ENCODE results near the gene WSB2.
"Not testable (repeated sequence)": the region's sequence is repeated elsewhere in the genome, so short reads cannot be mapped to it uniquely, and the experiment has no call there.

The WSB2 gene

GRCh38 chr12:118089782-118090181, 28.8 kb upstream of the WSB2 start:
- Histone ChIP-seq H3K4me3 (ENCODE audit: low read length) (no peak overlapping the region), H4K20me1 (ENCODE audit: control insufficient read depth, insufficient read depth, low read depth, low read length) (no peaks in the 10 kb centered on the region), H3K79me2 (ENCODE audit: control insufficient read depth, low read length) (no peaks in the 10 kb centered on the region), H3K9me2 (replicated peaks; ENCODE audit: control insufficient read depth, low read length) (no peaks in the 10 kb centered on the region), H3F3A (ENCODE audit: control insufficient read depth, insufficient read depth) (no peaks in the 10 kb centered on the region), H3K9me3 (ENCODE audit: control insufficient read depth, insufficient read depth, low read length) (no peaks in the 10 kb centered on the region), H3K36me3 (ENCODE audit: control insufficient read depth, low read length) (no peaks in the 10 kb centered on the region), H3K27me3 (ENCODE audit: control insufficient read depth, low read length) (peaks cover 11% of the 10 kb centered on the region), H3K27ac (ENCODE audit: low read depth, low read length) (no peak overlapping the region), H3K4me2 (ENCODE audit: low read length) (no peak overlapping the region), H3K4me1 (ENCODE audit: control insufficient read depth, low read length) (no peaks in the 10 kb centered on the region)
- no peak for TF ChIP-seq EZH2phosphoT487 (IDR thresholded peaks at IDR 0.05; ENCODE audit: borderline replicate concordance, low read length)
- TF ChIP-seq CTCF (IDR thresholded peaks at IDR 0.05; ENCODE audit: low read depth, low read length, poor library complexity, severe bottlenecking): no peak

GRCh38 chr12:118082161-118082560, 21.2 kb upstream of the WSB2 start:
- Histone ChIP-seq H3K9me2 (replicated peaks; ENCODE audit: control insufficient read depth, low read length) (no peaks in the 10 kb centered on the region), H3F3A (ENCODE audit: control insufficient read depth, insufficient read depth) (no peaks in the 10 kb centered on the region), H3K4me3 (ENCODE audit: low read length) (no peak overlapping the region), H3K4me2 (ENCODE audit: low read length) (no peak overlapping the region), H3K27ac (ENCODE audit: low read depth, low read length) (no peak overlapping the region), H3K4me1 (ENCODE audit: control insufficient read depth, low read length) (no peaks in the 10 kb centered on the region), H3K9me3 (ENCODE audit: control insufficient read depth, insufficient read depth, low read length) (no peaks in the 10 kb centered on the region), H3K36me3 (ENCODE audit: control insufficient read depth, low read length) (no peaks in the 10 kb centered on the region), H3K79me2 (ENCODE audit: control insufficient read depth, low read length) (no peaks in the 10 kb centered on the region), H4K20me1 (ENCODE audit: control insufficient read depth, insufficient read depth, low read depth, low read length) (no peaks in the 10 kb centered on the region), H3K27me3 (ENCODE audit: control insufficient read depth, low read length) (no peaks in the 10 kb centered on the region)
- no peak for TF ChIP-seq CTCF (IDR thresholded peaks at IDR 0.05; ENCODE audit: low read depth, low read length, poor library complexity, severe bottlenecking)
- TF ChIP-seq EZH2phosphoT487 (IDR thresholded peaks at IDR 0.05; ENCODE audit: borderline replicate concordance, low read length): no peak

- not testable (repeated sequence) for H3K9me3 ChIP-seq (ENCODE audit: control insufficient read depth, insufficient read depth, low read length); H3K4me1 ChIP-seq (ENCODE audit: control insufficient read depth, low read length); H3K4me3 ChIP-seq (ENCODE audit: low read length); H3K36me3 ChIP-seq (ENCODE audit: control insufficient read depth, low read length); H3F3A ChIP-seq (ENCODE audit: control insufficient read depth, insufficient read depth); H3K4me2 ChIP-seq (ENCODE audit: low read length); H3K9me2 ChIP-seq (replicated peaks; ENCODE audit: control insufficient read depth, low read length); H3K79me2 ChIP-seq (ENCODE audit: control insufficient read depth, low read length); H3K27me3 ChIP-seq (ENCODE audit: control insufficient read depth, low read length); H4K20me1 ChIP-seq (ENCODE audit: control insufficient read depth, insufficient read depth, low read depth, low read length); H3K27ac ChIP-seq (ENCODE audit: low read depth, low read length)
These were observed 20.5 kb upstream of the WSB2 start for GRCh38 chr12:118081521-118081920.

- H3K4me3 ChIP-seq (ENCODE audit: low read length): no peak overlapping the region
- H3K4me2 ChIP-seq (ENCODE audit: low read length): no peak overlapping the region
- no peaks in the 10 kb centered on the region for H3K36me3 ChIP-seq (ENCODE audit: control insufficient read depth, low read length)
- H4K20me1 ChIP-seq (ENCODE audit: control insufficient read depth, insufficient read depth, low read depth, low read length): no peaks in the 10 kb centered on the region
- H3F3A ChIP-seq (ENCODE audit: control insufficient read depth, insufficient read depth): no peaks in the 10 kb centered on the region
- H3K9me3 ChIP-seq (ENCODE audit: control insufficient read depth, insufficient read depth, low read length): no peaks in the 10 kb centered on the region
- no peaks in the 10 kb centered on the region for H3K79me2 ChIP-seq (ENCODE audit: control insufficient read depth, low read length)
- peaks cover 8% of the 10 kb centered on the region for H3K27me3 ChIP-seq (ENCODE audit: control insufficient read depth, low read length)
- no peak overlapping the region for H3K27ac ChIP-seq (ENCODE audit: low read depth, low read length)
- TF ChIP-seq EZH2phosphoT487 (IDR thresholded peaks at IDR 0.05; ENCODE audit: borderline replicate concordance, low read length): no peak
- TF ChIP-seq CTCF (IDR thresholded peaks at IDR 0.05; ENCODE audit: low read depth, low read length, poor library complexity, severe bottlenecking): no peak
- H3K4me1 ChIP-seq (ENCODE audit: control insufficient read depth, low read length): no peaks in the 10 kb centered on the region
- H3K9me2 ChIP-seq (replicated peaks; ENCODE audit: control insufficient read depth, low read length): no peaks in the 10 kb centered on the region
These were observed 12.8 kb upstream of the WSB2 start for GRCh38 chr12:118073768-118074167.

Measured in DOHH2 (cell line).